SW480 (cell line): Measurements from ENCODE around the gene CTNNA3.

ENCODE experiments used
- DNase-seq: peaks from one replicate; pipeline ENCODE4 v3.0.0-alpha.2; 2016; ENCODE audit warnings: low spot score

CTNNA3 gene

DNA sequence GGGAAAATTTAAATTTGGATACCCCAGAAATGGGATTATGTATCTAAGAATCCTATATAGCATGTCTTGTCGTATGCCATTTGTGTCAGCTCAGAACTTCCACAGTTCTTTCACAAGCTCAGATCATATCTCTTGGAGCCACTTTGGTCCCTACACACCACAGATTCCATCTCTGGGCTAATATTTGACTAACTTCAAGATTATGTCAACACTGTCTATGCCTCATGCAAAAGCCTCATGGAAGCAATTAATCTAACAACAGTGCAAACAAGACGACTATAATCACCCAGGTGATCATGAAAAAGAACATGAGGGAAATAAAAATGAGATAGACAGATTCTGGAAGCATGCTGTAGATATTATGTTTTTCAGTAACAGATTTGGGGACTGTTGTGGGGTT, 581.0 kb downstream of the CTNNA3 start:
- DNase-seq: no peak

DNA sequence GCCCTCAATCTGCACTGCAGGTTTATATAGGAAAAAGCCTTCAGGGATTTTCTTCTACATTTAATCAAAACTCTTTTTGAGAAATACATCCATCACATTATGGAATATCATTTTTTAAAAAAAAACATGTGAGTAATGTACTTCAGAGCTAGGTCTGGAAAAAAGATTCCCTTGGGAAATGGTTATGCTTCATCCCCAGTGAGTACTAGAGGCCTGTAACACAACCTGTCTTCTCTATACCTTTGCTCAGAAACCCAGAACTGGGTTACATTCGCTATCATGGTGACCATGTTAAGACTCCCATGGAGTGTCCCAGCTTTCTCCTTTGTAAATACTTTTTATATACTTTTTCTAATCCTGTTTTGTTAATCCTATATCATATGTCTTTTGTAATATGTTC, 583.2 kb downstream of the CTNNA3 start:
- DNase-seq: no peak

DNA sequence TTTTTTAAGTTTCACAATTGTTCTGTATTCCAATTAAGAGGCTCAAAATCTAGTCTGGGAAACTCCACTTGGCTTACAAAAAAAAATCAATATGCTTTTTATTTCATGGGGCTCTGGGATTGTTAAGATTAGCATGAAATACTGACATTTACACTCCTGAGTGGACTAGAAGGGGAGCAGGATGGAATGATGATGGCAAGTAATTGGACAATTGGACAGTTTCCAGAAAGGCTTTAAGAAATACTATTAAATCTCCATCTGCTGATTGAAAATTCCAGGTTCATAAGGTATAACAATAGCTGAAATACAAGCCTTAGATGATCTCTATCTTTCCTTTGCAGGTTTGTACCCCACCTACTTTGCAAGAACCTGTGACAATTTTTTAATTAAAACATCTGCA, 585.7 kb downstream of the CTNNA3 start:
- no peak for DNase-seq

DNA sequence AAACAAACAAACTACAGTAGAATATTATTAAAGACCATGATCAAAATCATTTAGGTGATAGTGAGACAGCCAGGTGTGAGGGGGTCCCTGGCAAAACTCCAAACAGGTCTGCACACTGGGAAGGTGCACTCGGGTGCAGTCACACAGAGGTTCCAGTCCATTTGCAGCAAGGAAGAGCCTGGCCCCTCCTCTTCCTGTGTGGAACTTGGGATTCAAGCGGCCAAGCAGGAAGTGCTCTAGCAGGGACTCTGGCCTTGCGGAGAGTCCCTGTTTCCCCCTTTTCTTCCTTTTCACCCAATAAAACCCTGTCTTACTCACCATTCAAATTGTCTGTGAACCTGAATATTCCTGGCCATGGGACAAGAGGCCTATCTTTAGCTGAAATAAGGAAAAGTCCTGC, 588.3 kb downstream of the CTNNA3 start:
- DNase-seq: no peak

DNA sequence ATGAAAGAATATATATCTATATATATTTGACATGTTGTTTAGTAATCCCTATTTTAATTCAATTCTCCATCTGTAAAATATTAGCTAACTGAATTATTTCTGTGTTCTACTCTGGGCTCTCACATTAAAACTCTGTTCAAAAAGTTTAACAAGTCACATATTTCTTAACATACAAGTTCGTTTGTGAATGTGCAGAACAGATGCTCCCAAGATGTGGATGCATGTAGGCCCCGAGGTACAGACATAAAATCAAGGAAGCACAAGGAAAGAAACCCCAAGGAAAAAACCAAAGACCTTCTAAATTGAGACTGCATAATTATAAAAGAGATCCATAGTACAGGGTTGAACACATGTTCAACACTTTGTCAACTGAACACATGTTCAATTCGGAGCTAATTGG, 595.0 kb downstream of the CTNNA3 start:
- no peak for DNase-seq

DNA sequence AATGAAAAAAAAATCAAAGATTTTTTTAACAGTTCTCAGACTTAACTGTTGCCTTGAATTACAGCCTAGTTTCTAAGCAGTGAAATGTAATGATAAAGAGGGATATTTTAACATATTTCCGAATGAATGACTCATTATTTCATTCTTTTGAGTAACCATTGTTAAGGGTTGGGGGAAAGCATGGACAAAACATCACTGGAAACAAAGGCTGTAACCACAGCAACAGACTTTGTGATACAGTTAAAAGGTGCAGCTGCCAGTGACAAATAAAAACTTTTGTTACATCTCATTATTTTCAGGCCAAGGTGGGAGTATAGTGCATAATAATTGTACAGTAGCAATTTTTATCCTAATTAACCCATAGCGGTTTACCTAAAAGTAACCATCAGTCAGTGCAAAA, 597.5 kb downstream of the CTNNA3 start:
- no peak for DNase-seq

DNA sequence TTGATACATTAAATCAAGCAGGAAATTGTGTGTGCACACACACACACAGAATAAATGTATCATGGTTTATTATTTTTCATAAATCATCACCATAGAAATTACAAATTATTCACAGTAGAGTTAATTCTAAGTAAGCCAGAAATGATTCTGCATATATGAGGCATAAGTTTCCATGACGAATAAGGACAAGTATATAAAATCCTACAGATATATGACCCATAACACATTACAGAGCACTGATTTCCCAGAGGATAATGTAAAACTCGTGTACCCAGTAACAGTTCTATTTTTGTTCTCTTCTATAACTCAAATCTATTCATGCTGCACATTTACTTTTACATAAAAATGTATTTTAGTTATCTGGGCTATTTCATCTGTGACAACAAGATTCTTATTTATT, 600.5 kb downstream of the CTNNA3 start:
- DNase-seq: no peak

DNA sequence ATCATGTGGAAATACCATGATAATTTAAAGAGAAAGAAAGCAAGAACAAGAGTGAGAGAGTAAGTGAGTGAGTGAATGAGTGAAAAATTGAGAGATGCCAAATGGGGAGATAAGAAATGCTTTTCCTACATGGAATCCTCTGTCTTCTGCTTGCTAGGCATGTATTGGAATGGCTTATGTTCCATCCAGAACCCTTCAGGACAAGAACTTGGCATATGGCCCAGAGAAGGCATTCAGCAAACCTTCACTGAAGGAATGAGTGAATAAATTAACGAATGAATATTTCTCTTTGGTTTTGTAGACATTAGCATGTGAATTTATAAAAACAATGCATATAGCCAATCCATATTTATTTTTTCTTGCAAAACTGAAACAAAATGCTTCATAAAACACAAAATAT, 608.0 kb downstream of the CTNNA3 start:
- DNase-seq: no peak

DNA sequence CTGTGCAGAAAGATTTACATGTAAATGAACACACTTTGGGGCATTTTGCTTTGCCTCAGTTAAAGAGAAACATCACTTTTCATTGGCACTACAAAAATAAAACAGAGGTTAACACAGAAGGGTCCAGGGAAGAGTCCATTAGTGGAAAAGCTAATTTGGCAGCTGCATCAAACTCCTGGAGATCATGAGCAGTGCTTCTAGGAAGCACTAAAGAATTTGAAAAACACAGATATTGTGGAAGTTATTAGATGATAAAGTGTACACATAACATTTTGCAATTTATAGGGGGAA, 608.9 kb downstream of the CTNNA3 start:
- no peak for DNase-seq

DNA sequence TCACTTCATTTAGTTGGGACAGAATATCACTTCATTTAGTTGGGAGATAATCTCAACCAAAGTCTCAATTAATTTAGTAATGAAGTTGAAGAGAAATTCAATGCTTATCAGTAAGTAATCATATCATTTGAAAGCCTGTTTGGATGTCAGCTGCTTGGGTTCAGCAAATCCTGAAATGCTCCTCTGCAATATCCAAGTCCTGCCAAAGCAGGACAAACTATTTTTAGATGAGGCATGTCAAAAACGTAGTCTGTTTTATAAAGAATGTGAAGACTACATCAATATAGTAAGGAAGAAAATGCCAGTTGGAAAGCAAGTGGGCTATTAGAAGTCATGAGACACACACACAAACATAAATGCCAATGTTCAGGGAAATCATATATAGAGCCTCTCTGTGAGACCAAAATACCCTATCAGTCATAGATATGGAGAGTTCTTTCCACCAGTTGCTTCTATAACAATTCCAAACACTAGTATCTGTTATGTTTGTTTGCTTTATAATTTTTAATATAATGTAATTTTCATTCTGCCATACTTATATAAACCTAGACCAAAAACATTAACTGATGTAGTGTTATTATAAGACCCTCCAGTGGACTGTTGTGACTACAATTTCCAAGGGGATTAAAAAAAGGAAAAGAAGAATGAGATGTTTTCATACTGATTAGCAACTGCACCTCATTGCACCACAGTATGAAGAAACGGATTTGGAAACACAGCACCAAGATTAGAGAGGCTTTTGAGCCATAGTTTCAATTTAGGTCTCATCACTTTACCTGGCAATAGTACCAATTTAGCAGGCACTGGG, 609.5 kb downstream of the CTNNA3 start:
- DNase-seq: no peak

DNA sequence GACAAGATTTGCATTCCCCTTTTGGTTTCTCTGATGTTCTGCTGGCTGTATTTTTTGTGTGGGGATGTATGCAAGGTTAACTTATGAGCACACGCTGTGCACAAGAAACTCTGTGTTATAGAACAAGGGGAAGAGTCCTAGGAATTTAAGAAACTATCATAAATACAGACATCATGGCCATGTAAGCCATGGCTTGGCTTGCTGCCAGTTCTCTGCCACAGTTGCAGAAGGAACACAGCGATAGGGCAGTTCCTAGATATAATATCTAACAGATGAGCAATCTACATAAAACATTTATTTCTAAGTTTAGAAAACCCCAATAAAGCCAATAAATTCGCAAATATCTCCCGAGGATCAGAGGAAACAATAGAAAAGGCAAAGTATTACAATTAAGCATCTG, 616.9 kb downstream of the CTNNA3 start:
- DNase-seq: no peak

DNA sequence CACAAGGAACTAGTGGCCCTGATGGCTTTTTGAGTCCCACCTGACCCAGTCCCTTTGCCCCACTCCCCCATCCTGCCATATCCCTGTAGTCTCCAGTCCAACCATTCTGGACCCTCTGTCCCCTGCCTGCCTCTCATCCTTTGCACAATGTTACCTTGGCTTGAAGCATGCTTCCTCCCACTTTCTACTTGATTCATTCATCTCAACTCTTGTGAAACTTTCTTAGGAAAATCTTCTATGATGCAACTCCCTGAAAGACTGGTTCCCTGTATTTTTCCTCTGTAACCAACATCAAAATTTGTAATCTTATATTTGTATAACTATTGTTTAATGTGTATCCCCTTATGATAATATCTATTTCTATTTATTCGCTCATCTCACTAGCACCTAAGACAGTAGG, 618.6 kb downstream of the CTNNA3 start:
- DNase-seq: no peak

DNA sequence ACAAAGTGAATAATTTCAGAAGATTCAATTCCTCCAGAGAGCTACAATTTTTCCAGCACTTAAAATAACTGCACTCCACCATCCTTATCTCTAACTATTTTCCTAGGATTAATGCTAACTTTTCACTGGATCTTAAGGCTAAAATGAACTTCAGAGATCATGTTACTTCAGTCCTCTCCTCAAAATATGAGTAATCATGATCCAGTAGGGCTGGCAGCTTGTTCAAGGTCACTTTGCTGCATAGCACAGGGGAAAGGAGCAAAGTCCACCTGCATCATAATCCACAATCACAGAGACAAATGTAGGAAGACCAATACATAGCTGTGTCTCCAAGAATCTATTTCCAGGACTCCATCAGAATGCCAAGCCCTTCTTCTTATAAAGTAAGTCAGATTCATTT, 619.9 kb downstream of the CTNNA3 start:
- no peak for DNase-seq

DNA sequence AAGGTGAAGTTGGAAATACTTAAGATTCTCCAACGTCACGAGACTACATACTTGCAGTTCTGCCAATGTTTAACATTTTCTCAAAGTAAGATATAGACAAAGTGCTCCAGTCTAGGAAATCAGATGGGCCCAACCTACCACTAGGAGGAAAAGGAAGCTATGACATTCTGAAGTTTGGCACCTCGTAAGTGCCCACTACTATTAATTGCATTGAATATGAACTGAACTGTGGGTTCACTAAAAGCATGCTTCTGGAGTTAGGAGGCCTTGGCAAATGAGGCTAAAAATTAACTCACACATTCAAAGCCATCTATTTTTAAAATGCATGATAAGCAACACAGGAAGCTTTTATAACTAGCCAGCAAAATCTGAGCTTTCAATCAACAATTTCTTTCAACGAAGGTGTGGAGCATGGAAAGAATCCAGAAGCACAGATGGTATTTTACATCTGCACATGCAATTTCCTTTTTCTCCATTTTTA, 620.5 kb downstream of the CTNNA3 start:
- no peak for DNase-seq

DNA sequence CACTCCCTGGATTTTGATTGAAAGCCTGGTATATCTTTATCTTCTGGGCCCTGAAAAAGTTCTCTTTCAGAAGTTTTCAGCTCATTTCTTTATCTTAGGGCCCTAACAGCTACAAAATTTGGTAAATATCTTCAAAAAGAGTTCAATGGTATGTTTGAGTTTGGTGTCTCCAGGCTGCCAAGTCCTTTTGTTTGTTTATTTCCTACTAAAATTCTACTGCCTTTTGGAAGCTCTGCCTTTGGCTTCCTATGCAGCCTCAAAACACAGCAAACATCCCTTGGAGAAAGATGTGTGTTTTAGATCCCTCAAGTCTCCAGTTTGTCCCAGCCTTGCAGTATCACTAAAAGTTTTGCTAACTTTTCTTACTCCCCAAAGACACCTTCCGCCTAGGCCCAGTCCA, 623.3 kb downstream of the CTNNA3 start:
- no peak for DNase-seq

DNA sequence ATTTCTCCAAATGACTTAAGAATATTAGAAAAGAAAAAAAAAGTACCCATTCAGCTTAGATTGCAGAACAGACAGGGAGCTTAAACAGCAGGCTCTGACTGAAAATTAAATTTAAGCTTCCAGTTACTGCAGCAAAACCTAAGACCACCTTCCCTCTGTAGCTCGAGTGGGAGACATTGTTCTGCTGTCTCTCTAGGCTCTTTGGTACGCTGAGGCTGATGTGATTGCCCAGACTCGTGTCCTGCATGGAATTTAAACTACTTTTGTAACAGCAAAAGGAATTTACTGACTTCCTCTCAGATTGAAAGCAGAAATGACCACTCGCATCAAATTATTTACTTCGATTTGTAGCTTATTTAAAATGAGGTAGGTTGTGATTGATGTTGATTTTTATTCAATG, 645.6 kb downstream of the CTNNA3 start:
- no peak for DNase-seq

DNA sequence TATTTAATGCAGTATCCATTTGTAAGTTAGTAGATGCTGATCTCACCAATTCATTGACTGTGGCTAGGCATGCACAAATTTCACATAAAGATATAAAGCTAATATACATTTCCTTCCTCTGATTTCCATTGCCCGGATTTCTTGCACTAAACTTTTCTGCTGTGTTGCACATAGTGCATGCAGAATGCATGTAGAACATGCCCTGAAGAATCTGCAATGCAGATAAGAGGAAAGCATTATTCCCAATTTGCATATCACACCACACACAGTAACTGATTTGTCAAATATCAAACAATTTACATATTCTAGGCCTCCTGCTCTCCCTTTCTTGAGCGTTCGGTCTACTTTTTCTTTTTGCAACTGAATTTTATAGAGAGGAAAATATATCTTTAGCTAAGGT, 646.0 kb downstream of the CTNNA3 start:
- DNase-seq: no peak

DNA sequence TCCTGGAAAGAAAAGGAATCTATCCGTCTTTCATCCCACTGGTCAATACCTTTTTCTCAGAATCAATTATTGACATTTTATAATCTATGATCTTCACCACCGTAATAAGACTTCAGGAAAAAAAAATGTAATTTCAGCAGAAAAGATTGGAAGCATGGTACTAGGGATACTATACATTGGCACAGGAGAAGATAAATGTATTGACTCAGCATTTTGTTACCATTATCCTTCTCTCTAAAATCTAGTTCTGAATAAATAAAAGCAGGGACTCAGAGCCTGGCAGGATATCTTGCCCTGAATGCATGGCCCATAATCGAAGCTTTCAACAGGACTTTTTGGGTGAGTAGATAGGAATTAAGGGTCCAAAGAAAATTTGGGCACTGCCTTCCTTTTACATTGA, 649.5 kb downstream of the CTNNA3 start:
- no peak for DNase-seq

DNA sequence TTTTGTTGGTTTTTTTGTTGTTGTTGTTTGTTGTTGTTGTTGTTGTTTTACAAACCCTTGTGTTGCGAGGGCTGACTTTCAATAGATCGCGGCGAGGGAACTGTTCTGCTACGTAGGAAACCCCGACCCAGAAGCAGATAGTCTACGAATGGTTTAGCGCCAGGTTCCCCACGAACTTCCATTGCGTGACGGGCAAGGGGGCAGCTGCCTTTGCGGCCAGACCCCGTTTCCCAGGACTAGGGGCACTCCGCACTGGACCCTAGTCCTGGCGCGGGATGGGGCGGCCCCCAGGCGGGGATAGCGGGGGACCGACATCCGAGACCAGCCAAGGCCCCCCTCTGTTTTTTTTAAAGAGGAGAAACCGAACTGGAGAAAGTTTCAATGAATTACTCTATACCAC, 650.6 kb downstream of the CTNNA3 start:
- DNase-seq: no peak

DNA sequence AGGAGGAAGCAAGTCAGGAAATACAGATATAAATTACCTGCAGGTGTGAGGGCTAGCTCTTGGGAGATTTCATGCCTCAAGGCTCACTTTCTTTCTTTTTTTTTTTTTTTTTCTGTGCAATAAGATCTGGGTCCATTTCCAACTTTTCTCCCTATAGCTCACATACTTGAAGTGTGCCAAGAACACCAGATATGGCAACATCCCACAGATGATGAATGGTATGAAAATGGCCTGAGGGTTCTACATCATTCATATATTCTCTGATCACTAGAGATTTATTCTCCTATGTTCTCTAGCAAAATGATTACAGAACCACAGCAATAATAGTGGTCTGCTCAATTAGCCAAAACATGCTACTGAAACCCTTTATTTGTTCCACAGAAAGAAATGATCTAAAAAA, 653.0 kb downstream of the CTNNA3 start:
- no peak for DNase-seq

DNA sequence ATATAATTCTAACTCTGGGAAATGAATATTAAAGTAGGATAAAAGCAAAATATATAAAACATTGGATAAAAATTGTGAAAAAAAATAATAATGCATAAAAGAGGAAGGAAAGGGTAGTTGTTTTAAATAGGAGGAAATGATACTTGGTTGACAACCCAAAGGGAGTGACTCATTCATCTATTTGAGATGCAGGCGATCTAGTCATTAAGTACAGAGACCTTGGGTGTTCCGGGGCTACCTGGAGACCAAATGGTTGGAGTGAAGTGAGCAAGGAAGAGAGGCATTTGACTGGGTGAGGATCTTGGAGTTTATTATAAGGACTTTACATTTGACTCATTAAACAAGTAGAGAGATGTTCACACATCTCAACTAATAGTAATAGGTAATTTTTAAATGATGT, 659.2 kb downstream of the CTNNA3 start:
- DNase-seq: no peak

DNA sequence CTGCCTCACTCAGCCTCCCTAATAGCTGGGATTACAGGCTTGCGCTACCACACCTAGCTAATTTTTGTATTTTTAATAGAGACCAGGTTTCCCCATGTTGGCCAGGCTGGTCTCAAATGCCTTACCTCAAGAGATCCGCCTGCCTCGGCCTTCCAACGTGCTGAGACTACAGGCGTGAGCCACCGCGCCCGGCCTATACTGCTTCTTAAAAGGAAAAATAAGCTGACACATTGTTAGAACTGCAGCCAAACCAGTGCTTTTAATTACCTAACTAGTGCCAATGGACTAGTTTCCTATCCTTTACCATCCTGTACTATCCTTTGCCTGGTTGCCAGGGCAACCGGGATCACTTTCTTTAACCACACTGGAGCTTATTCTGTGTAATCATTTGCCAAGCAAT, 662.1 kb downstream of the CTNNA3 start:
- no peak for DNase-seq

DNA sequence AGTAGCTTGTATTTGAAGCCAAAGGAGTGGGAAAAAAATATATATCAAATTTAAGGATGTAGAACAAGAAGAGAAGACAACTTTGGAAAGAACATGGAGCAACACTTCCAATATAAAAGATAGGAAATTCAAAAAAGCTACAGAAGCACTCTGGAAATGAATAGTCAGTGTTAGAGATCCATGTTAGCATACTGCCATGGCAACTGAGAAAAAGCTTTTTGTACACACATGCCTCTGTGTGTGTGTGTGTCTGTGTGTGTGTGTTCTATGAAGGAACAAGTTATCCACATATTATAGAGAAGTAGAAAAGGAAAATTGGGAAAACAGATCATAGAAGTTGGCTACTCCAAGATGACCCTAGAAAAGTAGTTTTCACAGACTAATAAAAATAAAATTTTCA, 673.9 kb downstream of the CTNNA3 start:
- DNase-seq: no peak

DNA sequence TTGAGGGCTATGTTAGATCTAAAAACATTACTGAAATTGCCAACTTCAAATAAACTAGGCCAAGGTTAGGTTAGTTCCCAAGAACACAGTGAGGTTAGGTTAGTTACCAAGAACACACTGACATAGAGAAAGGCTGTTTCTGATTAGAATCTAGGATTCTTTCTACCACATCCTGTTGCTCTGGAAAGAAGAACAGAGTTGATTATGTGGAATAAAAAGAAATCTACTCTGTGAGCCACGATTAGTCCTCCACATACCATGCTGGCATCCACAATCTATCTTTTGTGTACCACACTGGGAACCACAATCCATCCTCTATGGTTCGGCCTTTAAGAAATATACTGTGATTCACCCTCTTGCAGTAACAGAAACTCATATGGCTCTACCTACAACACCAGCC, 678.8 kb downstream of the CTNNA3 start:
- no peak for DNase-seq

DNA sequence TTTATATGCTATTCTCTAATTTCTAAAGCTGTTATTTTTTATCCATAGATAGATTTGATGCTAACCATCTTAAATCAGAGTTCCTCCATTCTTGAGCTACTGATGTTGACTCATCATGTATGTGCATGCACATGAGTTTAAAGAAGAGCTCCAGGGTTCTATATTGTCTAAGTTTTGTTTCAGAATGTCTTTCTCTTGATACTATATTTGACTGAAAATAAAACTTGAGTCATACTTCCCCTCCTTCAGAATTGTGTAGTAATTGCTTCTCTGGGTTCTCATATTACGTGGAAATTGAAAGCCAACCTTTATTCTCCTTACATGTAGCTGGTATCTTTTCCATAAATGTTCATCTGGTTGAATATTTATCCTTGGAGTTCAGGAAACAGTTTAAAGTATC, 680.8 kb downstream of the CTNNA3 start:
- DNase-seq: no peak
